ENCODE results near the gene VPS41. TPM values are rescaled to one million over a fixed set of nuclear protein-coding genes. Genes with fewer than 3 reads are reported as not detected.

VPS41 gene
- polyA plus RNA-seq, 1 of the 3 experiments (the other 2 are of a cell fraction): 20.4 TPM

GRCh38 chr7:38907766-38908165 lies 1.2 kb downstream of the VPS41 start:
- Histone ChIP-seq H3K27ac (ENCODE audit: low read depth in 2 of 2, low read length in 1 of 2) (no peak overlapping the region), H3K9ac (no peak overlapping the region), H3K79me2 (ENCODE audit: insufficient read depth) (peaks cover 40% of the 10 kb centered on the region), H3K9me3 (no peaks in the 10 kb centered on the region), H3K36me3 (replicated peaks in 1 of 2; ENCODE audit: control insufficient read depth in 1 of 2, insufficient read depth in 2 of 2, low read length in 1 of 2) (no peaks in the 10 kb centered on the region), H3K4me3 (ENCODE audit: low read depth in 2 of 2, low read length in 1 of 2) (peak overlapping the region; percentile 79 to 94; a peak in 3 of 4 replicates), H3K4me1 (ENCODE audit: control insufficient read depth in 1 of 2, insufficient read depth in 2 of 2, low read depth in 1 of 2, low read length in 1 of 2) (peaks cover 0 to 6% of the 10 kb centered on the region in 2 experiments; a peak in 3 of 4 replicates), H2AFZ (ENCODE audit: low read depth) (no peak overlapping the region), H3K9me2 (no peaks in the 10 kb centered on the region), H4K20me1 (ENCODE audit: insufficient read depth) (no peaks in the 10 kb centered on the region), H3K27me3 (ENCODE audit: insufficient read depth) (no peaks in the 10 kb centered on the region), H3K4me2 (peak overlapping the region; percentile 85), H3F3A (replicated peaks; ENCODE audit: insufficient read depth) (no peaks in the 10 kb centered on the region)
- CTCF ChIA-PET: no interaction called here
- WGBS (ENCODE audit: low lambda C conversion rate): 7% methylated on average over 1 of the region's 1 CpG
- TF ChIP-seq GABPA (IDR thresholded peaks at IDR 0.05; ENCODE audit: low read depth) (no peak), SMC3 (IDR thresholded peaks at IDR 0.05; ENCODE audit: low read depth, low read length) (no peak), MEF2A (IDR thresholded peaks at IDR 0.05; ENCODE audit: borderline replicate concordance, low read depth) (no peak), TCF12 (IDR thresholded peaks at IDR 0.05) (no peak), EZH2phosphoT487 (IDR thresholded peaks at IDR 0.05; ENCODE audit: borderline replicate concordance, low read depth) (no peak), FOXM1 (IDR thresholded peaks at IDR 0.05; ENCODE audit: low read depth) (no peak), NRF1 (IDR thresholded peaks at IDR 0.05; ENCODE audit: low read depth, low read length) (no peak), RFX5 (IDR thresholded peaks at IDR 0.05; ENCODE audit: low read length) (no peak), JUND (IDR thresholded peaks at IDR 0.05) (no peak), YY1 (IDR thresholded peaks at IDR 0.05; ENCODE audit: low read depth) (no peak), POLR2AphosphoS5 (IDR thresholded peaks at IDR 0.05; ENCODE audit: low read depth, low read length) (no peak)
- TF ChIP-seq, protein P1, sequence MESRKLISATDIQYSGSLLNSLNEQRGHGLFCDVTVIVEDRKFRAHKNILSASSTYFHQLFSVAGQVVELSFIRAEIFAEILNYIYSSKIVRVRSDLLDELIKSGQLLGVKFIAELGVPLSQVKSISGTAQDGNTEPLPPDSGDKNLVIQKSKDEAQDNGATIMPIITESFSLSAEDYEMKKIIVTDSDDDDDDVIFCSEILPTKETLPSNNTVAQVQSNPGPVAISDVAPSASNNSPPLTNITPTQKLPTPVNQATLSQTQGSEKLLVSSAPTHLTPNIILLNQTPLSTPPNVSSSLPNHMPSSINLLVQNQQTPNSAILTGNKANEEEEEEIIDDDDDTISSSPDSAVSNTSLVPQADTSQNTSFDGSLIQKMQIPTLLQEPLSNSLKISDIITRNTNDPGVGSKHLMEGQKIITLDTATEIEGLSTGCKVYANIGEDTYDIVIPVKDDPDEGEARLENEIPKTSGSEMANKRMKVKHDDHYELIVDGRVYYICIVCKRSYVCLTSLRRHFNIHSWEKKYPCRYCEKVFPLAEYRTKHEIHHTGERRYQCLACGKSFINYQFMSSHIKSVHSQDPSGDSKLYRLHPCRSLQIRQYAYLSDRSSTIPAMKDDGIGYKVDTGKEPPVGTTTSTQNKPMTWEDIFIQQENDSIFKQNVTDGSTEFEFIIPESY (IDR thresholded peaks at IDR 0.05; ENCODE audit: borderline replicate concordance, low read depth): no peak
- DNase-seq: no peak
- POLR2A ChIA-PET: no interaction called here

DNA sequence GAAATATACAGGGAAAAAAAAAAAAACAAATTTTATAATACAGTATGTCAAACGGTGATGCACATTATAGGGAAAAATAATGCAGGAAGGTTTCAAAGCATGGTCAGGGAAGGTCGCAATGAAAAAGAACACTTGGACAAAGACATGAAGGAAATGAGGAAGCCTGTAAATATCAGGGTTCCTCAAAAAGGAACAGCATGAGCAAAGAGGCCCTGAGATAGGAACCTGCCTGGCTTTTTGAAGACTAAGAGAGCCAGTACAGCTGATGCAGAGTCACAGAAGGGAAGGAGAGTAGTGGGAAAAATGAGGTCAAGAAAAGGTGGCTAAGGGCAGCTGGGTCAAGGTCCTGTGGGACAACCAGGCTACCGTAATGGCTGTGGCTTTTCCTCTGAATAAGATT lies 1.9 kb downstream of the VPS41 start:
- no peak overlapping the region for H3K27ac ChIP-seq (ENCODE audit: low read depth in 2 of 2, low read length in 1 of 2)
- H3K36me3 ChIP-seq (replicated peaks in 1 of 2; ENCODE audit: control insufficient read depth in 1 of 2, insufficient read depth in 2 of 2, low read length in 1 of 2): no peaks in the 10 kb centered on the region
- H3K9ac ChIP-seq: no peak overlapping the region
- H3K9me3 ChIP-seq: no peaks in the 10 kb centered on the region
- H3K79me2 ChIP-seq (ENCODE audit: insufficient read depth): peaks cover 40% of the 10 kb centered on the region
- 94% methylated on average over 3 of the region's 3 CpGs for WGBS (ENCODE audit: low lambda C conversion rate)
- no peaks in the 10 kb centered on the region for H3K27me3 ChIP-seq (ENCODE audit: insufficient read depth)
- H3K4me2 ChIP-seq: no peak overlapping the region
- TF ChIP-seq FOXM1 (IDR thresholded peaks at IDR 0.05; ENCODE audit: low read depth): no peak
- no peak for TF ChIP-seq NFIC (IDR thresholded peaks at IDR 0.05; ENCODE audit: borderline replicate concordance)
- H3K4me1 ChIP-seq (ENCODE audit: control insufficient read depth in 1 of 2, insufficient read depth in 2 of 2, low read depth in 1 of 2, low read length in 1 of 2): peaks cover 0 to 6% of the 10 kb centered on the region in 2 experiments; a peak in 3 of 4 replicates
- CTCF ChIA-PET: no interaction called here
- DNase-seq: no peak
- no peaks in the 10 kb centered on the region for H3F3A ChIP-seq (replicated peaks; ENCODE audit: insufficient read depth)
- no peak overlapping the region for H2AFZ ChIP-seq (ENCODE audit: low read depth)
- POLR2A ChIA-PET: no interaction called here
- H3K9me2 ChIP-seq: no peaks in the 10 kb centered on the region
- H4K20me1 ChIP-seq (ENCODE audit: insufficient read depth): 0 out of 2 replicates have a peak, but pooled peaks cover under 1% of the 10 kb centered on the region
- H3K4me3 ChIP-seq (ENCODE audit: low read depth in 2 of 2, low read length in 1 of 2): 0 out of 4 replicates have a peak overlapping the region, but pooled peaks of 1 of the 2 experiments have one; percentile 12
